Right lobe of liver (tissue), 6 donors: ENCODE data around the gene AKR1C4. TPM values are rescaled to one million over a fixed set of nuclear protein-coding genes. Genes with fewer than 3 reads are reported as not detected.

Source experiments
- ATAC-seq, 4 donors: fragments of 200-7000 bp; cut with Tn5 transposase; one replicate each; pipeline ENCODE4 v1.9.1; 2020; ENCODE audit warnings: mild to moderate bottlenecking in 4 of 4, moderate library complexity in 4 of 4
- DNase-seq, 3 donors: peaks; one replicate each; pipeline ENCODE4 v3.0.0-alpha.2; 2020
- H3K27ac ChIP-seq, 3 donors: fragments of 200-600 bp; one replicate each; pipeline ENCODE4 v1.8.0; 2022
- H3K27me3 ChIP-seq, 2 donors: fragments of 200-600 bp; one replicate each; pipeline ENCODE4 v1.8.0; 2022
- H3K36me3 ChIP-seq, 4 donors: fragments of 200-600 bp; sonication (generic) in 1 of 4; one replicate each; pipeline versions ENCODE4 v1.5.1 to v1.8.0; 2017 to 2022; ENCODE audit warnings: control low read depth in 1 of 4
- H3K4me1 ChIP-seq, 4 donors: fragments of 200-600 bp; sonication (generic) in 1 of 4; one replicate each; pipeline versions ENCODE4 v1.5.1 to v1.8.0; 2017 to 2022; ENCODE audit warnings: control low read depth in 1 of 4
- H3K4me3 ChIP-seq, 3 donors: fragments of 200-600 bp; one replicate each; pipeline ENCODE4 v1.8.0; 2022
- H3K9me3 ChIP-seq, 4 donors: fragments of 200-600 bp; sonication (generic) in 1 of 4; one replicate each; pipeline versions ENCODE4 v1.5.1 to v1.8.0; 2017 to 2022; ENCODE audit warnings: control low read depth in 1 of 4
- POLR2A ChIP-seq: fragments of 450-650 bp; IDR thresholded peaks from one replicate; pipeline ENCODE4 v1.6.1; 2017; ENCODE audit warnings: antibody characterized with exemption, mild to moderate bottlenecking
- WGBS: methylation state at CpG from one replicate; pipeline ENCODE4 v1.1.6; 2018; ENCODE audit warnings: low coverage, low lambda C conversion rate; ENCODE audit not compliant: insufficient coverage; ENCODE audit errors: missing lambda C conversion rate; 5-methylcytosine and 5-hydroxymethylcytosine counted together
- intact Hi-C, 2 donors: fragments of 100-400 bp; cut with DNase I; formaldehyde crosslinking; loops; one replicate each; pipeline versions ENCODE4 v1.11.2 to v1.14.1; 2022
- total RNA-seq, 6 experiments: library from RNA; depleted of rRNA in 2 of 6; stranded (reverse); fragments of >200 nt in 2 of 6; fragmentation: NEBNext Ultra II Directional in 3 of 6; extraction: Animal tissue kit (Norgen Biotek cat#: 25700) in 3 of 6; gene quantifications; one replicate each; pipeline versions ENCODE4 v1.1.0 to v1.2.4, GENCODE V29; 2016 to 2023
- TF ChIP-seq, protein P1 (sequence below), 4 donors: fragments of 200-600 bp in 3 of 4; fragments of 450-650 bp in 1 of 4; IDR thresholded peaks; one replicate each; pipeline versions ENCODE4 v1.5.1 to v1.8.0; 2016 to 2022; ENCODE audit warnings: antibody characterized with exemption in 4 of 4, mild to moderate bottlenecking in 2 of 4
- donor health status: DM: no; HTN: yes; CAD: no.
- donor health status: DM: no; HTN: no; CAD: no.
- donor health status: DM: no; HTN: no; CAD: no.
- donor health status: DM: no; HTN: yes; CAD: no.
- donor health status: DM: no; HTN: yes; CAD: no.

Gene AKR1C4
- total RNA-seq, 6 experiments from 2014 or later: 172 to 471 (median 220) TPM

- DNase-seq: no peak
- intact Hi-C loops: no loop called here
- ATAC-seq: peak; percentile 48 to 72 (median 59)
- no peak overlapping the region for H3K4me3 ChIP-seq
- H3K9me3 ChIP-seq: no peaks in the 10 kb centered on the region
- no peak for TF ChIP-seq POLR2A
- TF ChIP-seq, protein P1, sequence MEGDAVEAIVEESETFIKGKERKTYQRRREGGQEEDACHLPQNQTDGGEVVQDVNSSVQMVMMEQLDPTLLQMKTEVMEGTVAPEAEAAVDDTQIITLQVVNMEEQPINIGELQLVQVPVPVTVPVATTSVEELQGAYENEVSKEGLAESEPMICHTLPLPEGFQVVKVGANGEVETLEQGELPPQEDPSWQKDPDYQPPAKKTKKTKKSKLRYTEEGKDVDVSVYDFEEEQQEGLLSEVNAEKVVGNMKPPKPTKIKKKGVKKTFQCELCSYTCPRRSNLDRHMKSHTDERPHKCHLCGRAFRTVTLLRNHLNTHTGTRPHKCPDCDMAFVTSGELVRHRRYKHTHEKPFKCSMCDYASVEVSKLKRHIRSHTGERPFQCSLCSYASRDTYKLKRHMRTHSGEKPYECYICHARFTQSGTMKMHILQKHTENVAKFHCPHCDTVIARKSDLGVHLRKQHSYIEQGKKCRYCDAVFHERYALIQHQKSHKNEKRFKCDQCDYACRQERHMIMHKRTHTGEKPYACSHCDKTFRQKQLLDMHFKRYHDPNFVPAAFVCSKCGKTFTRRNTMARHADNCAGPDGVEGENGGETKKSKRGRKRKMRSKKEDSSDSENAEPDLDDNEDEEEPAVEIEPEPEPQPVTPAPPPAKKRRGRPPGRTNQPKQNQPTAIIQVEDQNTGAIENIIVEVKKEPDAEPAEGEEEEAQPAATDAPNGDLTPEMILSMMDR (IDR thresholded peaks at IDR 0.05): no peak
- no peaks in the 10 kb centered on the region for H3K27me3 ChIP-seq
- no peaks in the 10 kb centered on the region for H3K36me3 ChIP-seq
- H3K4me1 ChIP-seq: peaks cover 0 to 30% (median 5%) of the 10 kb centered on the region in 4 donors
- H3K27ac ChIP-seq: peak overlapping the region in 1 of 3 donors; percentile 8
- 25% methylated on average over 5 of the region's 6 CpGs for WGBS
Observed at GRCh38 chr10:5259132-5259951, 62.7 kb downstream of the AKR1C4 start.

- H3K4me1 ChIP-seq: peaks cover 0 to 38% (median 5%) of the 10 kb centered on the region in 4 donors
Observed at GRCh38 chr10:5259952-5260578, 63.4 kb downstream of the AKR1C4 start.

GRCh38 chr10:5260828-5261227 lies 64.2 kb downstream of the AKR1C4 start:
- Histone ChIP-seq H3K27me3 (no peaks in the 10 kb centered on the region), H3K9me3 (no peaks in the 10 kb centered on the region), H3K4me1 (peaks cover 0 to 45% (median 5%) of the 10 kb centered on the region in 4 donors), H3K36me3 (no peaks in the 10 kb centered on the region), H3K27ac (peak overlapping the region in 1 of 3 donors; percentile 8), H3K4me3 (no peak overlapping the region)
- no peak for ATAC-seq
- 100% methylated on average over 3 of the region's 3 CpGs for WGBS
- DNase-seq: no peak
- TF ChIP-seq, protein P1 (IDR thresholded peaks at IDR 0.05): no peak
- TF ChIP-seq POLR2A: no peak
- intact Hi-C loops: loop anchor here in 1 of 2 donors (10.0 kb wide), 1 partner anchor 46 kb away; no protein-coding TSS in a partner anchor

More at GRCh38 chr10:5259952-5260578, 63.4 kb downstream of the AKR1C4 start:
- DNase-seq: no peak
- TF ChIP-seq, protein P1 (IDR thresholded peaks at IDR 0.05): no peak
- TF ChIP-seq POLR2A: no peak
- H3K27me3 ChIP-seq: no peaks in the 10 kb centered on the region
- 41% methylated on average over 5 of the region's 5 CpGs for WGBS
- H3K4me3 ChIP-seq: no peak overlapping the region
- peak; percentile 53 to 81 (median 62) for ATAC-seq
- H3K27ac ChIP-seq: peak overlapping the region in 1 of 3 donors; percentile 8
- no peaks in the 10 kb centered on the region for H3K36me3 ChIP-seq
- intact Hi-C loops: loop anchor here in 1 of 2 donors (10.0 kb wide), 1 partner anchor 45 kb away; no protein-coding TSS in a partner anchor
- no peaks in the 10 kb centered on the region for H3K9me3 ChIP-seq

DNA sequence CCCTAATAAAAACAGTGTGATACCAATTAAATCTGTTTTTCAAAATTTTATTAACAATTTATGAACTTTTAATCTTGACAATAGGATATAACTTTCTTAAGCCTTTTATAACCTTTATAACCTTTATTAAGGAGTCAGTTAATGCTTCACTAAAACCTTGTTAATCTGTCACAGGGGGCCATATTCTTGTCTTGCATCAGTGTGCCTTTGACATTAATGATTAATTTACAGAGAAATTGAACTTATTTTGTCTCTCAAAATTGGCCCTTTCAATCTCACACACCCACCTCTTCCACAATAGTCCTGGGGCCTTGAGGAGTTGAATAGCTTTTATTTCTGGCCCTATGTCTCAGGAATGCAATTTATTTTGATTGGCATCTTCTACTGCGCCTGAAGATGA lies 68.5 kb downstream of the AKR1C4 start:
- 57% methylated on average over 1 of the region's 1 CpG for WGBS
- no peaks in the 10 kb centered on the region for H3K36me3 ChIP-seq

More for the DNA sequence above, 68.5 kb downstream of the AKR1C4 start:
- DNase-seq (no peak), ATAC-seq (peak in 2 of 4 donors; percentile 35 to 69)
- H3K9me3 ChIP-seq: no peaks in the 10 kb centered on the region
- peaks cover 0 to 26% (median 0%) of the 10 kb centered on the region in 4 donors for H3K4me1 ChIP-seq
- TF ChIP-seq, protein P1 (IDR thresholded peaks at IDR 0.05): no peak
- TF ChIP-seq POLR2A: no peak
- H3K27ac ChIP-seq: peak overlapping the region in 1 of 3 donors; percentile 11
- no peak overlapping the region for H3K4me3 ChIP-seq
- H3K27me3 ChIP-seq: no peaks in the 10 kb centered on the region
- intact Hi-C loops: loop anchor here in 1 of 2 donors (10.0 kb wide), 1 partner anchor 50 kb away; no protein-coding TSS in a partner anchor
